K562 (cell line): Measurements from ENCODE around the gene NUP62. TPM values are rescaled to one million over a fixed set of nuclear protein-coding genes. Genes with fewer than 3 reads are reported as not detected.

Experiments used
- ASH1L ChIP-seq: fragments of 450-650 bp; IDR thresholded peaks from 2 replicates; pipeline ENCODE4 v1.6.1; 2018; ENCODE audit warnings: borderline replicate concordance, mild to moderate bottlenecking, low read depth; ENCODE audit not compliant: partially characterized antibody
- DPF2 ChIP-seq: fragments of 450-650 bp; IDR thresholded peaks from 2 replicates; pipeline ENCODE4 v1.6.1; 2016
- ELF4 ChIP-seq: fragments of 450-650 bp; formaldehyde crosslinking; IDR thresholded peaks from 2 replicates; pipeline ENCODE4 v1.4.0; 2022; ENCODE audit warnings: missing genetic modification characterization
- FOXA1 ChIP-seq: fragments of 450-650 bp; IDR thresholded peaks from 2 replicates; pipeline ENCODE4 v1.6.1; 2016; ENCODE audit warnings: mild to moderate bottlenecking, borderline replicate concordance
- GTF2F1 ChIP-seq: IDR thresholded peaks from 2 replicates; pipeline ENCODE4 v1.6.1; 2011; ENCODE audit warnings: low read depth, low read length, improper control_type of control experiment
- HDAC2 ChIP-seq: fragments of 450-650 bp; IDR thresholded peaks from 2 replicates; pipeline ENCODE4 v1.6.1; 2016; ENCODE audit warnings: mild to moderate bottlenecking
- HDAC6 ChIP-seq: IDR thresholded peaks from 2 replicates; pipeline ENCODE4 v1.6.1; 2012; ENCODE audit warnings: low read depth, mild to moderate bottlenecking, control low read depth, inconsistent platforms, low read length, moderate library complexity
- LCOR ChIP-seq: sonication (generic); formaldehyde crosslinking; IDR thresholded peaks from 2 replicates; pipeline ENCODE4 v1.8.0; 2022; ENCODE audit warnings: mild to moderate bottlenecking, missing genetic modification reagents
- MBD2 ChIP-seq: sonication (generic); IDR thresholded peaks from 2 replicates; pipeline ENCODE4 v1.6.1; 2016; ENCODE audit warnings: low read depth, borderline replicate concordance
- MCM5 ChIP-seq: fragments of 450-650 bp; IDR thresholded peaks from 2 replicates; pipeline ENCODE4 v1.6.1; 2016; ENCODE audit warnings: low read depth
- MEF2A ChIP-seq: IDR thresholded peaks from 2 replicates; pipeline ENCODE4 v1.6.1; 2011; ENCODE audit warnings: low read depth, mild to moderate bottlenecking, low read length, moderate library complexity; ENCODE audit not compliant: control insufficient read depth
- MTA3 ChIP-seq: fragments of 450-650 bp; formaldehyde crosslinking; IDR thresholded peaks from 2 replicates; pipeline ENCODE4 v1.6.1; 2017; ENCODE audit warnings: mild to moderate bottlenecking, borderline replicate concordance
- NCOA2 ChIP-seq, 2 experiments: fragments of 450-650 bp; IDR thresholded peaks; 2 replicates each; pipeline ENCODE4 v1.6.1; 2018; ENCODE audit warnings: mild to moderate bottlenecking in 2 of 2, moderate library complexity in 1 of 2; ENCODE audit not compliant: partially characterized antibody in 2 of 2
- PRPF4 ChIP-seq: fragments of 200-400 bp; formaldehyde crosslinking; IDR thresholded peaks from one replicate; pipeline ENCODE4 v1.6.1; 2017; ENCODE audit warnings: low read length, low read depth, mild to moderate bottlenecking; ENCODE audit not compliant: insufficient read depth, poor library complexity, severe bottlenecking
- RBM17 ChIP-seq: fragments of 200-400 bp; formaldehyde crosslinking; IDR thresholded peaks from 2 replicates; pipeline ENCODE4 v1.6.1; 2017; ENCODE audit warnings: low read depth, mild to moderate bottlenecking, low read length, borderline replicate concordance
- SMAD1 ChIP-seq: fragments of 150-350 bp; IDR thresholded peaks from 2 replicates; pipeline ENCODE4 v1.6.1; 2014; ENCODE audit warnings: low read length, low read depth; ENCODE audit not compliant: partially characterized antibody
- TCF7 ChIP-seq: sonication (generic); IDR thresholded peaks from 2 replicates; pipeline ENCODE4 v1.6.1; 2016; ENCODE audit warnings: antibody characterized with exemption, borderline replicate concordance
- ZNF224 ChIP-seq: sonication (generic); formaldehyde crosslinking; IDR thresholded peaks from 2 replicates; pipeline ENCODE4 v1.8.0; 2022; ENCODE audit warnings: mild to moderate bottlenecking, missing genetic modification reagents
- ZNF780A ChIP-seq: fragments of 250-450 bp; sonication (Bioruptor Pico); IDR thresholded peaks from 2 replicates; pipeline ENCODE4 v1.5.0; 2021; ENCODE audit warnings: mild to moderate bottlenecking
- polyA plus RNA-seq, 8 experiments: library from polyadenylated mRNA; depleted of rRNA in 4 of 8; stranded (reverse) in 5 of 8; unstranded in 3 of 8; fragments of >200 nt; fragmentation: Nextera tagmentation in 2 of 8; fragmentation: Illumina TruSeq in 1 of 8; extraction: Ambion mirVana in 2 of 8; extraction: Trizol in 1 of 8; gene quantifications; 2 replicates each; pipeline versions ENCODE4 v1.2.1 to v1.2.3, GENCODE V29; 2011 to 2014; ENCODE audit warnings: inconsistent platforms in 1 of 8, missing spikeins in 1 of 8
- total RNA-seq, 7 experiments: library from RNA; depleted of rRNA in 6 of 7; stranded (reverse); fragments of >200 nt in 6 of 7; fragmentation: Illumina TruSeq in 2 of 7; extraction: Trizol in 2 of 7; gene quantifications; 2 replicates each; pipeline versions ENCODE4 v1.2.1 to v1.2.3, GENCODE V29; 2011 to 2021; ENCODE audit warnings: low replicate concordance in 1 of 7
- TF ChIP-seq, protein P1 (sequence below): fragments of 250-450 bp; sonication (Bioruptor Pico); IDR thresholded peaks from 2 replicates; pipeline ENCODE4 v1.5.1; 2021; ENCODE audit warnings: mild to moderate bottlenecking
- TF ChIP-seq, protein P2 (sequence below): fragments of 450-650 bp; IDR thresholded peaks from 2 replicates; pipeline ENCODE4 v1.6.1; 2016; ENCODE audit warnings: low read depth

NUP62 gene
- total and polyA plus RNA-seq, 9 of the 15 experiments (the other 6 are each of a cell fraction or from before 2014, with no cell fraction given), result 16.9 to 109 (median 66.0) TPM

DNA sequence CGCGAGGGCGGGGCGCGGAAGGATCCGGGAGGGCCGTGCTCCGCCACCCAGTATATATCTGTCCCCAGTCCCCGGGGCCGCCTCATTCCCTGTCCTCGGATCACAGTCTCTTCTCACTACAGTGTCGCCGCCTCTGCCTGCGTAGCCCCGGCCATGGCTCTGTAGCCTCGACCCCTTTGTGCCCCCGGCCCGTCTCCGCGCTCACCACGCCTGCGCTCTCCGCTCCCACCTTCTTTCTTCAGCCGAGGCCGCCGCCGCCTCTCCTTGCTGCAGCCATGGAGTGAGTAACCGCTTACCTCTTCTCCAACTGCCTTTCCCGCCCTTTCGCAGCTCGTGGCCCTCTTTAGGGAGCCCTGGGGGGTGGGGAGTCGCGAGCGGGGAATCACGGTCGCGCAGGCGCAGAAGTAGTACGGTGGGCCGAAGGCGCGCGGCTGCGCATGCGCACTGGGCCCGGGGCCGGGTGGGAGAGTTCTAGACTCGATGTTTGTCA is at the start of gene NUP62, which contains the start of gene ATF5 (continued):
- TF ChIP-seq NCOA2 (IDR thresholded peaks at IDR 0.05; ENCODE audit: partially characterized antibody in 2 of 2), result no peak
- TF ChIP-seq, protein P1, sequence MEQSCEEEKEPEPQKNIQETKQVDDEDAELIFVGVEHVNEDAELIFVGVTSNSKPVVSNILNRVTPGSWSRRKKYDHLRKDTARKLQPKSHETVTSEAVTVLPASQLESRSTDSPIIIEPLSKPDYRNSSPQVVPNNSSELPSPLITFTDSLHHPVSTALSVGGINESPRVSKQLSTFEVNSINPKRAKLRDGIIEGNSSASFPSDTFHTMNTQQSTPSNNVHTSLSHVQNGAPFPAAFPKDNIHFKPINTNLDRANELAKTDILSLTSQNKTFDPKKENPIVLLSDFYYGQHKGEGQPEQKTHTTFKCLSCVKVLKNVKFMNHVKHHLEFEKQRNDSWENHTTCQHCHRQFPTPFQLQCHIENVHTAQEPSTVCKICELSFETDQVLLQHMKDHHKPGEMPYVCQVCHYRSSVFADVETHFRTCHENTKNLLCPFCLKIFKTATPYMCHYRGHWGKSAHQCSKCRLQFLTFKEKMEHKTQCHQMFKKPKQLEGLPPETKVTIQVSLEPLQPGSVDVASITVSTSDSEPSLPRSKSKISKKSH (CRISPR knock-in tag), result no peak
- no peak for TF ChIP-seq HDAC6
- TF ChIP-seq TCF7, result 0 out of 2 replicates have a peak, but pooled peaks have one; percentile 49
- peak; percentile 86 for TF ChIP-seq PRPF4
- 0 out of 2 replicates have a peak, but pooled peaks have one; percentile 12 for TF ChIP-seq DPF2
- no peak for TF ChIP-seq ASH1L
- TF ChIP-seq, protein P2, sequence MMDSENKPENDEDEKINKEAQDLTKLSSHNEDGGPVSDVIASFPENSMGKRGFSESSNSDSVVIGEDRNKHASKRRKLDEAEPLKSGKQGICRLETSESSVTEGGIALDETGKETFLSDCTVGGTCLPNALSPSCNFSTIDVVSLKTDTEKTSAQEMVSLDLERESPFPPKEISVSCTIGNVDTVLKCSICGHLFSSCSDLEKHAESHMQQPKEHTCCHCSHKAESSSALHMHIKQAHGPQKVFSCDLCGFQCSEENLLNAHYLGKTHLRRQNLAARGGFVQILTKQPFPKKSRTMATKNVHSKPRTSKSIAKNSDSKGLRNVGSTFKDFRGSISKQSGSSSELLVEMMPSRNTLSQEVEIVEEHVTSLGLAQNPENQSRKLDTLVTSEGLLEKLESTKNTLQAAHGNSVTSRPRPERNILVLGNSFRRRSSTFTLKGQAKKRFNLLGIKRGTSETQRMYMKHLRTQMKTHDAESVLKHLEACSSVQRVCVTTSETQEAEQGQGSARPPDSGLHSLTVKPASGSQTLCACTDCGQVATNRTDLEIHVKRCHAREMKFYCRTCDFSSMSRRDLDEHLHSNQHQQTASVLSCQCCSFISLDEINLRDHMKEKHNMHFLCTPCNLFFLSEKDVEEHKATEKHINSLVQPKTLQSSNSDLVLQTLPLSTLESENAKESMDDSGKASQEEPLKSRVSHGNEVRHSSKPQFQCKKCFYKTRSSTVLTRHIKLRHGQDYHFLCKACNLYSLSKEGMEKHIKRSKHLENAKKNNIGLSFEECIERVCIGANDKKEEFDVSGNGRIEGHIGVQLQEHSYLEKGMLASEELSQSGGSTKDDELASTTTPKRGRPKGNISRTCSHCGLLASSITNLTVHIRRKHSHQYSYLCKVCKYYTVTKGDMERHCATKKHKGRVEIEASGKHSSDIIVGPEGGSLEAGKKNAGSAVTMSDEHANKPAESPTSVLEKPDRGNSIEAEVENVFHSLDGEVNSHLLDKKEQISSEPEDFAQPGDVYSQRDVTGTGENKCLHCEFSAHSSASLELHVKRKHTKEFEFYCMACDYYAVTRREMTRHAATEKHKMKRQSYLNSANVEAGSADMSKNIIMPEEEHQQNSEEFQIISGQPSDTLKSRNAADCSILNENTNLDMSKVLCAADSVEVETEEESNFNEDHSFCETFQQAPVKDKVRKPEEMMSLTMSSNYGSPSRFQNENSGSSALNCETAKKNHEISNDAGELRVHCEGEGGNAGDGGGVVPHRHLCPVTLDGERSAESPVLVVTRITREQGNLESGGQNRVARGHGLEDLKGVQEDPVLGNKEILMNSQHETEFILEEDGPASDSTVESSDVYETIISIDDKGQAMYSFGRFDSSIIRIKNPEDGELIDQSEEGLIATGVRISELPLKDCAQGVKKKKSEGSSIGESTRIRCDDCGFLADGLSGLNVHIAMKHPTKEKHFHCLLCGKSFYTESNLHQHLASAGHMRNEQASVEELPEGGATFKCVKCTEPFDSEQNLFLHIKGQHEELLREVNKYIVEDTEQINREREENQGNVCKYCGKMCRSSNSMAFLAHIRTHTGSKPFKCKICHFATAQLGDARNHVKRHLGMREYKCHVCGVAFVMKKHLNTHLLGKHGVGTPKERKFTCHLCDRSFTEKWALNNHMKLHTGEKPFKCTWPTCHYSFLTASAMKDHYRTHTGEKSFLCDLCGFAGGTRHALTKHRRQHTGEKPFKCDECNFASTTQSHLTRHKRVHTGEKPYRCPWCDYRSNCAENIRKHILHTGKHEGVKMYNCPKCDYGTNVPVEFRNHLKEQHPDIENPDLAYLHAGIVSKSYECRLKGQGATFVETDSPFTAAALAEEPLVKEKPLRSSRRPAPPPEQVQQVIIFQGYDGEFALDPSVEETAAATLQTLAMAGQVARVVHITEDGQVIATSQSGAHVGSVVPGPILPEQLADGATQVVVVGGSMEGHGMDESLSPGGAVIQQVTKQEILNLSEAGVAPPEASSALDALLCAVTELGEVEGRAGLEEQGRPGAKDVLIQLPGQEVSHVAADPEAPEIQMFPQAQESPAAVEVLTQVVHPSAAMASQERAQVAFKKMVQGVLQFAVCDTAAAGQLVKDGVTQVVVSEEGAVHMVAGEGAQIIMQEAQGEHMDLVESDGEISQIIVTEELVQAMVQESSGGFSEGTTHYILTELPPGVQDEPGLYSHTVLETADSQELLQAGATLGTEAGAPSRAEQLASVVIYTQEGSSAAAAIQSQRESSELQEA, result peak; percentile 92
- peak; percentile 81 for TF ChIP-seq LCOR (CRISPR knock-in tag)
- no peak for TF ChIP-seq ZNF224 (CRISPR knock-in tag)
- no peak for TF ChIP-seq MCM5
- no peak; the same call in 1 of the 2 replicates for TF ChIP-seq HDAC2
- TF ChIP-seq ELF4 (CRISPR knock-in tag), result peak; percentile 73; the same call in 1 of the 2 replicates
- no peak for TF ChIP-seq RBM17
- TF ChIP-seq SMAD1, result peak; percentile 94
- 0 out of 2 replicates have a peak, but pooled peaks have one; percentile 66 for TF ChIP-seq MBD2
- no peak for TF ChIP-seq FOXA1
- TF ChIP-seq MEF2A, result no peak
- TF ChIP-seq MTA3, result peak; percentile 94
- no peak for TF ChIP-seq GTF2F1
- no peak for TF ChIP-seq ZNF780A (CRISPR knock-in tag)
